Sigmoid colon (tissue), 7 donors: ENCODE results near the gene TAS2R19. TPM values are rescaled to one million over a fixed set of nuclear protein-coding genes. Genes with fewer than 3 reads are reported as not detected.

Experiments
- DNase-seq: peaks from one replicate; pipeline ENCODE4 v3.0.0-alpha.2; 2019
- H3K27ac ChIP-seq, 4 donors: fragments of 200-600 bp; sonication (generic); one replicate each; pipeline ENCODE4 v1.5.1; 2016 to 2019; ENCODE audit warnings: mild to moderate bottlenecking in 1 of 4
- H3K27me3 ChIP-seq, 3 donors: fragments of 200-600 bp; sonication (generic); one replicate each; pipeline ENCODE4 v1.5.1; 2019; ENCODE audit warnings: mild to moderate bottlenecking in 1 of 3
- H3K36me3 ChIP-seq, 4 donors: fragments of 200-600 bp; sonication (generic); one replicate each; pipeline ENCODE4 v1.5.1; 2016 to 2019
- H3K4me1 ChIP-seq, 4 donors: fragments of 200-600 bp; sonication (generic); one replicate each; pipeline ENCODE4 v1.5.1; 2017 to 2019
- H3K4me3 ChIP-seq, 4 donors: fragments of 200-600 bp; sonication (generic); one replicate each; pipeline ENCODE4 v1.5.1; 2017 to 2019; ENCODE audit warnings: mild to moderate bottlenecking in 2 of 4, moderate library complexity in 1 of 4
- H3K9me3 ChIP-seq, 4 donors: fragments of 200-600 bp in 3 of 4; sonication (generic) in 3 of 4; one replicate each; pipeline versions ENCODE4 v1.5.1 to v1.6.1; 2013 to 2019
- CTCF ChIP-seq, 4 experiments: fragments of 450-650 bp in 3 of 4; fragments of 200-600 bp in 1 of 4; IDR thresholded peaks; one replicate each; pipeline ENCODE4 v1.5.1; 2016 to 2019; ENCODE audit warnings: antibody characterized with exemption in 4 of 4, mild to moderate bottlenecking in 3 of 4, moderate library complexity in 2 of 4
- EP300 ChIP-seq, 4 donors: sonication (generic); formaldehyde crosslinking; IDR thresholded peaks; one replicate each; pipeline ENCODE4 v1.6.1; 2017; ENCODE audit warnings: antibody characterized with exemption in 4 of 4
- POLR2A ChIP-seq, 2 donors: fragments of 450-650 bp; IDR thresholded peaks; one replicate each; pipeline ENCODE4 v1.6.1; 2016; ENCODE audit warnings: antibody characterized with exemption in 2 of 2, mild to moderate bottlenecking in 2 of 2, moderate library complexity in 2 of 2
- POLR2AphosphoS5 ChIP-seq, 4 donors: sonication (generic); formaldehyde crosslinking; IDR thresholded peaks; one replicate each; pipeline ENCODE4 v1.6.1; 2017; ENCODE audit warnings: antibody characterized with exemption in 4 of 4
- WGBS, 2 donors: extraction: QIAGEN DNeasy Blood & Tissue Kit; methylation state at CpG; one replicate each; pipeline ENCODE4 v1.1.7; 2013; 5-methylcytosine and 5-hydroxymethylcytosine counted together
- intact Hi-C: fragments of 100-400 bp; cut with DNase I; formaldehyde crosslinking; loops from one replicate; pipeline ENCODE4 v1.15.1; 2023
- polyA plus RNA-seq, 3 donors: library from polyadenylated mRNA; stranded (reverse); fragments of 200-250 nt; gene quantifications; one replicate each; pipeline ENCODE4 v1.2.3, GENCODE V29; 2013
- total RNA-seq, 4 donors: library from RNA; depleted of rRNA; stranded (reverse); fragments of >200 nt; gene quantifications; one replicate each; pipeline ENCODE4 v1.1.0, GENCODE V29; 2016
- donor health status: healthy with polysubstance abuse.
- donor health status: Bipolar disorder and iron deficiency.
- donor health status: healthy.

The TAS2R19 gene
- total and polyA plus RNA-seq, 7 donors, result 0.41 to 8.6 (median 6.1) TPM; not detected in 2

DNA sequence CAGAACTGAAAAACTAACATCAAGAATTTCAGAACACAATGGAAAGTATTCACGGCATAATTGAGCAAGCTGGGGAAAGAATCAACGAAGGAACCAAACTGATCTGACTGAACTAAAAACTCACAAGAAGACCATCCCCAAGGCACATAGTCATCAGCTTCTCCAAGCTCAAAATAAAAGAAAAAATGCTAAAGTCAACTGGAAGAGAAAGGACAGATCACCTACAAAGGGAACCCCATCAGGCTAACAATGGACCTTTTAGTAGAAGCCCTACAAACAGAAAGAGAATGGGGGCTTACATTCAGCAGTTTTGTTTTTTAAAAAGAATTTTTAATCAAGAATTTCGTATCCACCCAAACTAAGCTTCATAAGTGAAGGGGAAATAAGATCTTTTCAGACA is 47.5 kb downstream of the TAS2R19 start:
- H3K27me3 ChIP-seq, result no peaks in the 10 kb centered on the region
- TF ChIP-seq CTCF (IDR thresholded peaks at IDR 0.05), result no peak
- TF ChIP-seq POLR2A (IDR thresholded peaks at IDR 0.05), result no peak
- TF ChIP-seq POLR2AphosphoS5 (IDR thresholded peaks at IDR 0.05), result no peak
- TF ChIP-seq EP300 (IDR thresholded peaks at IDR 0.05), result no peak
- no peaks in the 10 kb centered on the region for H3K9me3 ChIP-seq
- WGBS, 2 donors, result 94 to 96% methylated on average over 3 of the region's 3 CpGs
- H3K36me3 ChIP-seq, result no peaks in the 10 kb centered on the region
- no peaks in the 10 kb centered on the region for H3K4me1 ChIP-seq
- H3K27ac ChIP-seq, result no peak overlapping the region
- intact Hi-C loops, result no loop called here
- no peak overlapping the region for H3K4me3 ChIP-seq
- DNase-seq, result no peak

Other genes starting within 250 kb of the TAS2R19 start
- gene TAS2R7, start 220.0 kb downstream of the TAS2R19 start, total RNA-seq, result not detected
- not detected for gene TAS2R7, start 220.0 kb downstream of the TAS2R19 start, polyA plus RNA-seq
- under 1 TPM in 1 of 4 donors, not detected in 3; 0.49 TPM for gene TAS2R8, start 215.3 kb downstream of the TAS2R19 start, total RNA-seq
- not detected for gene TAS2R8, start 215.3 kb downstream of the TAS2R19 start, polyA plus RNA-seq
- gene TAS2R9, start 212.5 kb downstream of the TAS2R19 start, total RNA-seq, result not detected
- gene TAS2R9, start 212.5 kb downstream of the TAS2R19 start, polyA plus RNA-seq, result not detected
- 1 to 10 TPM in 1 of 4 donors, under 1 TPM in 2, not detected in 1; 0.33 to 2.9 (median 0.54) TPM for gene TAS2R10, start 196.3 kb downstream of the TAS2R19 start, total RNA-seq
- gene TAS2R10, start 196.3 kb downstream of the TAS2R19 start, polyA plus RNA-seq, result under 1 TPM in 1 of 3 donors, not detected in 2; 0.09 TPM
- gene PRR4, start 173.1 kb downstream of the TAS2R19 start, total RNA-seq, result 1 to 10 TPM in 3 of 4 donors, under 1 TPM in 1; 0.68 to 4.4 (median 1.4) TPM
- gene PRR4, start 173.1 kb downstream of the TAS2R19 start, polyA plus RNA-seq, result 1 to 10 TPM in 2 of 3 donors, not detected in 1; 1.2 to 2.8 TPM
- gene PRH1, start 138.4 kb downstream of the TAS2R19 start, total RNA-seq, result 10 to 100 TPM; 20.9 to 53.9 (median 25.1) TPM
- 1 to 10 TPM in 2 of 3 donors, not detected in 1; 2.1 to 2.6 TPM for gene PRH1, start 138.4 kb downstream of the TAS2R19 start, polyA plus RNA-seq
- gene TAS2R13, start 113.1 kb downstream of the TAS2R19 start, total RNA-seq, result 1 to 10 TPM; 1.1 to 4.1 (median 2.8) TPM
- gene TAS2R13, start 113.1 kb downstream of the TAS2R19 start, polyA plus RNA-seq, result under 1 TPM in 1 of 3 donors, not detected in 2; 0.20 TPM
- 1 to 10 TPM in 2 of 4 donors, not detected in 2; 1.2 to 1.4 TPM for gene PRH2, start 93.4 kb downstream of the TAS2R19 start, total RNA-seq
- not detected for gene PRH2, start 93.4 kb downstream of the TAS2R19 start, polyA plus RNA-seq
- gene TAS2R14, start 83.4 kb downstream of the TAS2R19 start, total RNA-seq, result 1 to 10 TPM; 3.3 to 6.9 (median 6.2) TPM
- 1 to 10 TPM in 1 of 3 donors, not detected in 2; 1.1 TPM for gene TAS2R14, start 83.4 kb downstream of the TAS2R19 start, polyA plus RNA-seq
- gene TAS2R50, start 35.7 kb downstream of the TAS2R19 start, total RNA-seq, result 1 to 10 TPM; 1.4 to 4.6 (median 2.1) TPM
- under 1 TPM in 1 of 3 donors, not detected in 2; 0.28 TPM for gene TAS2R50, start 35.7 kb downstream of the TAS2R19 start, polyA plus RNA-seq
- 1 to 10 TPM; 2.6 to 6.4 (median 4.6) TPM for gene TAS2R20, start 24.3 kb downstream of the TAS2R19 start, total RNA-seq
- gene TAS2R20, start 24.3 kb downstream of the TAS2R19 start, polyA plus RNA-seq, result under 1 TPM in 1 of 3 donors, not detected in 2; 0.50 TPM
- 1 to 10 TPM; 3.9 to 9.2 (median 7.3) TPM for gene TAS2R31, start 8.8 kb upstream of the TAS2R19 start, total RNA-seq
- under 1 TPM in 1 of 3 donors, not detected in 2; 0.44 TPM for gene TAS2R31, start 8.8 kb upstream of the TAS2R19 start, polyA plus RNA-seq
- gene TAS2R46, start 39.7 kb upstream of the TAS2R19 start, total RNA-seq, result 1 to 10 TPM; 2.3 to 5.0 (median 3.1) TPM
- gene TAS2R46, start 39.7 kb upstream of the TAS2R19 start, polyA plus RNA-seq, result under 1 TPM in 1 of 3 donors, not detected in 2; 0.07 TPM
- 1 to 10 TPM; 2.1 to 10.0 (median 3.6) TPM for gene TAS2R43, start 69.7 kb upstream of the TAS2R19 start, total RNA-seq
- not detected for gene TAS2R43, start 69.7 kb upstream of the TAS2R19 start, polyA plus RNA-seq
- gene TAS2R30, start 112.0 kb upstream of the TAS2R19 start, total RNA-seq, result 10 to 100 TPM in 1 of 4 donors, 1 to 10 TPM in 3; 8.1 to 10.5 (median 9.4) TPM
- gene TAS2R30, start 112.0 kb upstream of the TAS2R19 start, polyA plus RNA-seq, result under 1 TPM in 1 of 3 donors, not detected in 2; 0.36 TPM
- gene SMIM10L1, start 148.6 kb upstream of the TAS2R19 start, total RNA-seq, result 10 to 100 TPM; 11.1 to 17.8 (median 14.3) TPM
- 1 to 10 TPM; 7.6 to 8.6 (median 7.8) TPM for gene SMIM10L1, start 148.6 kb upstream of the TAS2R19 start, polyA plus RNA-seq
- not detected for gene TAS2R42, start 164.3 kb upstream of the TAS2R19 start, total RNA-seq
- not detected for gene TAS2R42, start 164.3 kb upstream of the TAS2R19 start, polyA plus RNA-seq
- gene PRB3, start 247.1 kb upstream of the TAS2R19 start, total RNA-seq, result not detected
- gene PRB3, start 247.1 kb upstream of the TAS2R19 start, polyA plus RNA-seq, result not detected